Endodermal cell (in vitro differentiated cells): ENCODE data around the gene CADM4. TPM values are rescaled to one million over a fixed set of nuclear protein-coding genes. Genes with fewer than 3 reads are reported as not detected.

Experiments
- DNase-seq: peaks from one replicate; pipeline ENCODE4 v3.0.0-alpha.2; 2017
- H3K27ac ChIP-seq: 2 replicates; pipeline ENCODE4 v1.5.1; 2013; ENCODE audit warnings: mild to moderate bottlenecking, low read depth, low read length, moderate library complexity
- H3K27me3 ChIP-seq: 2 replicates; pipeline ENCODE4 v1.6.1; 2013; ENCODE audit warnings: mild to moderate bottlenecking, low read length, moderate library complexity; ENCODE audit not compliant: insufficient read depth, control insufficient read depth, poor library complexity, severe bottlenecking
- H3K36me3 ChIP-seq: 2 replicates; pipeline ENCODE4 v1.7.0; 2013; ENCODE audit warnings: mild to moderate bottlenecking, low read length, moderate library complexity; ENCODE audit not compliant: control insufficient read depth, insufficient read depth
- H3K4me1 ChIP-seq: one replicate; pipeline ENCODE4 v1.7.0; 2013; ENCODE audit warnings: low read length; ENCODE audit not compliant: control insufficient read depth, insufficient read depth
- H3K4me3 ChIP-seq: 2 replicates; pipeline ENCODE4 v1.5.1; 2013; ENCODE audit warnings: mild to moderate bottlenecking, low read length, moderate library complexity
- H3K9ac ChIP-seq: 2 replicates; pipeline ENCODE4 v1.6.1; 2013; ENCODE audit warnings: mild to moderate bottlenecking, low read length, moderate library complexity; ENCODE audit not compliant: poor library complexity, severe bottlenecking; ENCODE audit errors: extremely low read depth
- H3K9me3 ChIP-seq: 2 replicates; pipeline ENCODE4 v1.6.1; 2013; ENCODE audit warnings: mild to moderate bottlenecking, low read length, moderate library complexity; ENCODE audit not compliant: control insufficient read depth
- H3K27ac Mint-ChIP-seq: 2 replicates; pipeline ENCODE4 v1.8.0; 2020; ENCODE audit warnings: mixed read lengths
- H3K27me3 Mint-ChIP-seq: 2 replicates; pipeline ENCODE4 v1.8.0; 2021; ENCODE audit warnings: mild to moderate bottlenecking, mixed read lengths; ENCODE audit not compliant: insufficient read depth
- H3K36me3 Mint-ChIP-seq: 2 replicates; pipeline ENCODE4 v1.8.0; 2020; ENCODE audit warnings: low read depth, mixed read lengths
- H3K4me1 Mint-ChIP-seq: 2 replicates; pipeline ENCODE4 v1.8.0; 2020; ENCODE audit warnings: mixed read lengths
- H3K4me3 Mint-ChIP-seq: 2 replicates; pipeline ENCODE4 v1.8.0; 2020; ENCODE audit warnings: mild to moderate bottlenecking, moderate library complexity, mixed read lengths
- H3K9me3 Mint-ChIP-seq: 2 replicates; pipeline ENCODE4 v1.8.0; 2020; ENCODE audit warnings: mild to moderate bottlenecking, mixed read lengths
- WGBS, 2 experiments: methylation state at CpG; one replicate each; pipeline versions ENCODE4 v1.1.5 to v1.1.7; 2013; ENCODE audit warnings: missing lambda C conversion rate in 2 of 2, mixed read lengths in 1 of 2; ENCODE audit not compliant: insufficient coverage in 1 of 2, insufficient read length in 1 of 2; 5-methylcytosine and 5-hydroxymethylcytosine counted together
- total RNA-seq, 2 donors: library from RNA; stranded (reverse); fragmentation: NEBNext Ultra II Directional in 1 of 2; extraction: Animal tissue kit (Norgen Biotek cat#: 25700) in 1 of 2; gene quantifications; 2 replicates in 1 of 2; 3 replicates in 1 of 2; pipeline ENCODE4 v1.2.1, GENCODE V29; 2021
- TF ChIP-seq, protein P1 (sequence below): fragments of 200-600 bp; sonication (generic); conservative IDR thresholded peaks from 2 replicates; pipeline ENCODE4 v1.5.0; 2021; ENCODE audit warnings: antibody characterized with exemption, mild to moderate bottlenecking

CADM4 gene
- total RNA-seq, 2 donors from 2014 or later: 9.3 to 19.9 TPM

- 98 to 100% methylated on average over 2 of the region's 2 CpGs for WGBS, 2 experiments
- H3K4me1 ChIP-seq: no peaks in the 10 kb centered on the region
- TF ChIP-seq, protein P1, sequence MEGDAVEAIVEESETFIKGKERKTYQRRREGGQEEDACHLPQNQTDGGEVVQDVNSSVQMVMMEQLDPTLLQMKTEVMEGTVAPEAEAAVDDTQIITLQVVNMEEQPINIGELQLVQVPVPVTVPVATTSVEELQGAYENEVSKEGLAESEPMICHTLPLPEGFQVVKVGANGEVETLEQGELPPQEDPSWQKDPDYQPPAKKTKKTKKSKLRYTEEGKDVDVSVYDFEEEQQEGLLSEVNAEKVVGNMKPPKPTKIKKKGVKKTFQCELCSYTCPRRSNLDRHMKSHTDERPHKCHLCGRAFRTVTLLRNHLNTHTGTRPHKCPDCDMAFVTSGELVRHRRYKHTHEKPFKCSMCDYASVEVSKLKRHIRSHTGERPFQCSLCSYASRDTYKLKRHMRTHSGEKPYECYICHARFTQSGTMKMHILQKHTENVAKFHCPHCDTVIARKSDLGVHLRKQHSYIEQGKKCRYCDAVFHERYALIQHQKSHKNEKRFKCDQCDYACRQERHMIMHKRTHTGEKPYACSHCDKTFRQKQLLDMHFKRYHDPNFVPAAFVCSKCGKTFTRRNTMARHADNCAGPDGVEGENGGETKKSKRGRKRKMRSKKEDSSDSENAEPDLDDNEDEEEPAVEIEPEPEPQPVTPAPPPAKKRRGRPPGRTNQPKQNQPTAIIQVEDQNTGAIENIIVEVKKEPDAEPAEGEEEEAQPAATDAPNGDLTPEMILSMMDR: no peak
- H3K36me3 Mint-ChIP-seq: peaks cover 42% of the 10 kb centered on the region
- no peaks in the 10 kb centered on the region for H3K9me3 ChIP-seq
- H3K4me3 ChIP-seq: no peak overlapping the region
- no peaks in the 10 kb centered on the region for H3K9me3 Mint-ChIP-seq
- H3K9ac ChIP-seq: no peak overlapping the region
- peaks cover 7% of the 10 kb centered on the region for H3K4me1 Mint-ChIP-seq
- no peaks in the 10 kb centered on the region for H3K27me3 Mint-ChIP-seq
- H3K36me3 ChIP-seq: peaks cover 40% of the 10 kb centered on the region
- no peak overlapping the region for H3K27ac Mint-ChIP-seq
- no peak overlapping the region for H3K27ac ChIP-seq
- no peak overlapping the region for H3K4me3 Mint-ChIP-seq
- DNase-seq: no peak
- H3K27me3 ChIP-seq: no peaks in the 10 kb centered on the region
These were observed 53.3 kb downstream of the CADM4 start for GRCh38 chr19:43586346-43586745.

- H3K27ac Mint-ChIP-seq: no peak overlapping the region
- peaks cover 28% of the 10 kb centered on the region for H3K36me3 Mint-ChIP-seq
- no peak overlapping the region for H3K4me3 Mint-ChIP-seq
These were observed 55.2 kb downstream of the CADM4 start for GRCh38 chr19:43584484-43584883.

DNA sequence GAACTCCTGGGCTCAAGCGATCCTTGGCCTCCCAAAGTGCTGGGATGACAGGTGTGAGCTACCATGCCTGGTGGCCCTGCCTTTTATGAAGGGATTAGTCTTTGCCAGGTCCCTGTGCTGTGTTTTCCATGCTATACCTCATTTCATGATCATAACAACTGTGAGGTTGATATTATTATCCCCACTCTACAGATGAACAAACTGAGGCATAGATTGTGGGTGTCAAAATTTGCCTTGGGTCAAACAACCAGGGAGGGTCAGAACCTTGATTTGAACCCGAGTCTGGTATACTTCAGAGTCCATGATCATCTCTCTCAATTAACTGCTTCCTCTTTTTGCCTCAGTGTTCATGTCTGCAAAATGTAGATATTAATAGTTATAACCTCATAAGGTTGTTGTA is 57.2 kb downstream of the CADM4 start:
- Histone ChIP-seq H3K27me3 (no peaks in the 10 kb centered on the region), H3K9me3 (no peaks in the 10 kb centered on the region), H3K27ac (no peak overlapping the region), H3K36me3 (peaks cover 18% of the 10 kb centered on the region), H3K4me1 (no peaks in the 10 kb centered on the region), H3K4me3 (no peak overlapping the region), H3K9ac (no peak overlapping the region)
- Mint-ChIP-seq H3K4me3 (no peak overlapping the region), H3K27me3 (peaks cover 5% of the 10 kb centered on the region), H3K27ac (no peak overlapping the region), H3K36me3 (peaks cover 24% of the 10 kb centered on the region), H3K9me3 (no peaks in the 10 kb centered on the region), H3K4me1 (peaks cover 18% of the 10 kb centered on the region)
- no peak for DNase-seq
- 78 to 86% methylated on average over 2 of the region's 2 CpGs for WGBS, 2 experiments
- TF ChIP-seq, protein P1: no peak

More at GRCh38 chr19:43584484-43584883, 55.2 kb downstream of the CADM4 start:
- DNase-seq: no peak
- TF ChIP-seq, protein P1: no peak
- H3K27me3 ChIP-seq: no peaks in the 10 kb centered on the region
- 83% methylated on average over 1 of the region's 1 CpG; no CpG with 5 or more reads in 1 of the 2 experiments for WGBS, 2 experiments
- H3K4me1 ChIP-seq: no peaks in the 10 kb centered on the region
- H3K27me3 Mint-ChIP-seq: no peaks in the 10 kb centered on the region
- no peak overlapping the region for H3K4me3 ChIP-seq
- peaks cover 22% of the 10 kb centered on the region for H3K36me3 ChIP-seq
- H3K27ac ChIP-seq: no peak overlapping the region
- no peaks in the 10 kb centered on the region for H3K9me3 ChIP-seq
- H3K9me3 Mint-ChIP-seq: no peaks in the 10 kb centered on the region
- H3K9ac ChIP-seq: no peak overlapping the region
- peaks cover 11% of the 10 kb centered on the region for H3K4me1 Mint-ChIP-seq
